Measurements from ENCODE around the gene PLXNB3. TPM values are rescaled to one million over a fixed set of nuclear protein-coding genes. Genes with fewer than 3 reads are reported as not detected.
A peak's percentile ranks its signal among the peaks of the same experiment; 100 is the strongest.
"Not testable (repeated sequence)": the region's sequence is repeated elsewhere in the genome, so short reads cannot be mapped to it uniquely, and the experiment has no call there.

PLXNB3 gene
- polyA plus RNA-seq, 1 experiment, result 5.5 TPM

DNA sequence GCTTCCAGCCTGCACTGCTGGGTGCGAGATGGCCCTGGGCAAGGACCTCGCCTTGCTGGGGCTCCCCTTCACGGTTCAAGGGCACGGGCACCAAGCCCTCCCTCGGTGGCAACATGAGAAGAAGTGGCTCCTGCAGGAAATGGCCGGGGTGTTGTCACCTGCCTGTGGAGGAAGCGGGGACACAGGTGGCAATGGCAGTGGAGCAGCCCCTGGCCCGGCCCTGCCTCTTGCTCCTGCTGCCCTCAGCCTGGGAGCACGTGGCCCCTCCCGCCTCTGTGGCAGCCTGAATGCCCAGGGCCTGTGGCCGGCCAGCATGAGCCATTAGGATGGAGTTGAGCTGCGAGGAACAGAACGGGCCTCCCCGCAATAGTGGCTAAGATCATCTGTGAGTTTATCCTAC is 22.6 kb upstream of the PLXNB3 start:
- ChIA-PET POLR2A (interaction anchor here (0.6 kb wide), 1 partner anchor 204 kb away, joined by 3 read pairs; no protein-coding TSS in a partner anchor), CTCF (no interaction called here)
- H3K9me3 ChIP-seq (ENCODE audit: control insufficient read depth, insufficient read depth, low read length), result no peaks in the 10 kb centered on the region; the same call in 1 of the 2 replicates
- no peak overlapping the region for H3K27ac ChIP-seq (ENCODE audit: low read depth, low read length)
- no peak for TF ChIP-seq CTCF (IDR thresholded peaks at IDR 0.05; ENCODE audit: low read depth, low read length)
- DNase-seq (ENCODE audit: low read depth, low spot score), result no peak
- no peaks in the 10 kb centered on the region for H3K27me3 ChIP-seq (ENCODE audit: control insufficient read depth, insufficient read depth, low read length)
- H3K4me3 ChIP-seq (ENCODE audit: low read depth, low read length), result no peak overlapping the region

GRCh38 chrX:153742111-153742510 is 21.9 kb upstream of the PLXNB3 start:
- H3K4me3 ChIP-seq (ENCODE audit: low read depth, low read length); H3K9me3 ChIP-seq (ENCODE audit: control insufficient read depth, insufficient read depth, low read length); H3K27me3 ChIP-seq (ENCODE audit: control insufficient read depth, insufficient read depth, low read length); H3K27ac ChIP-seq (ENCODE audit: low read depth, low read length); POLR2A ChIA-PET; CTCF ChIA-PET; DNase-seq (ENCODE audit: low read depth, low spot score): not testable (repeated sequence)

- CTCF ChIA-PET; H3K9me3 ChIP-seq (ENCODE audit: control insufficient read depth, insufficient read depth, low read length); DNase-seq (ENCODE audit: low read depth, low spot score); H3K4me3 ChIP-seq (ENCODE audit: low read depth, low read length); H3K27ac ChIP-seq (ENCODE audit: low read depth, low read length); POLR2A ChIA-PET; H3K27me3 ChIP-seq (ENCODE audit: control insufficient read depth, insufficient read depth, low read length): not testable (repeated sequence)
Observed at GRCh38 chrX:153742796-153743467, 21.1 kb upstream of the PLXNB3 start.

GRCh38 chrX:153743468-153744209 is 20.4 kb upstream of the PLXNB3 start:
- H3K4me3 ChIP-seq (ENCODE audit: low read depth, low read length); DNase-seq (ENCODE audit: low read depth, low spot score): not testable (repeated sequence)

GRCh38 chrX:153744210-153745066 is 19.6 kb upstream of the PLXNB3 start:
- H3K27me3 ChIP-seq (ENCODE audit: control insufficient read depth, insufficient read depth, low read length), result no peaks in the 10 kb centered on the region
- CTCF ChIA-PET, result no interaction called here
- no peaks in the 10 kb centered on the region; the same call in 1 of the 2 replicates for H3K9me3 ChIP-seq (ENCODE audit: control insufficient read depth, insufficient read depth, low read length)
- DNase-seq (ENCODE audit: low read depth, low spot score), result no peak
- no peak overlapping the region for H3K4me3 ChIP-seq (ENCODE audit: low read depth, low read length)
- POLR2A ChIA-PET, result no interaction called here
- no peak overlapping the region for H3K27ac ChIP-seq (ENCODE audit: low read depth, low read length)
- TF ChIP-seq CTCF (IDR thresholded peaks at IDR 0.05; ENCODE audit: low read depth, low read length), result peak; percentile 32

More at GRCh38 chrX:153743468-153744209, 20.4 kb upstream of the PLXNB3 start:
- H3K9me3 ChIP-seq (ENCODE audit: control insufficient read depth, insufficient read depth, low read length); H3K27me3 ChIP-seq (ENCODE audit: control insufficient read depth, insufficient read depth, low read length); CTCF ChIA-PET; H3K27ac ChIP-seq (ENCODE audit: low read depth, low read length); POLR2A ChIA-PET: not testable (repeated sequence)

- CTCF ChIA-PET, POLR2A ChIA-PET: not testable (repeated sequence)
Observed at GRCh38 chrX:153745067-153745433, 19.0 kb upstream of the PLXNB3 start.

More at GRCh38 chrX:153745067-153745433, 19.0 kb upstream of the PLXNB3 start:
- not testable (repeated sequence) for H3K27me3 ChIP-seq (ENCODE audit: control insufficient read depth, insufficient read depth, low read length); H3K9me3 ChIP-seq (ENCODE audit: control insufficient read depth, insufficient read depth, low read length); H3K4me3 ChIP-seq (ENCODE audit: low read depth, low read length); DNase-seq (ENCODE audit: low read depth, low spot score); H3K27ac ChIP-seq (ENCODE audit: low read depth, low read length)
